Measurements from ENCODE around the gene UBE2Q2. TPM values are rescaled to one million over a fixed set of nuclear protein-coding genes. Genes with fewer than 3 reads are reported as not detected.

The UBE2Q2 gene
- total and polyA plus RNA-seq, 3 donors from 2014 or later, result 36.4 to 44.8 (median 43.8) TPM

GRCh38 chr15:75823860-75824613 is 19.2 kb upstream of the UBE2Q2 start:
- 67 to 71% methylated on average over 7 of the region's 7 CpGs for WGBS, 2 donors
- no peak for DNase-seq
- TF ChIP-seq, protein P1, sequence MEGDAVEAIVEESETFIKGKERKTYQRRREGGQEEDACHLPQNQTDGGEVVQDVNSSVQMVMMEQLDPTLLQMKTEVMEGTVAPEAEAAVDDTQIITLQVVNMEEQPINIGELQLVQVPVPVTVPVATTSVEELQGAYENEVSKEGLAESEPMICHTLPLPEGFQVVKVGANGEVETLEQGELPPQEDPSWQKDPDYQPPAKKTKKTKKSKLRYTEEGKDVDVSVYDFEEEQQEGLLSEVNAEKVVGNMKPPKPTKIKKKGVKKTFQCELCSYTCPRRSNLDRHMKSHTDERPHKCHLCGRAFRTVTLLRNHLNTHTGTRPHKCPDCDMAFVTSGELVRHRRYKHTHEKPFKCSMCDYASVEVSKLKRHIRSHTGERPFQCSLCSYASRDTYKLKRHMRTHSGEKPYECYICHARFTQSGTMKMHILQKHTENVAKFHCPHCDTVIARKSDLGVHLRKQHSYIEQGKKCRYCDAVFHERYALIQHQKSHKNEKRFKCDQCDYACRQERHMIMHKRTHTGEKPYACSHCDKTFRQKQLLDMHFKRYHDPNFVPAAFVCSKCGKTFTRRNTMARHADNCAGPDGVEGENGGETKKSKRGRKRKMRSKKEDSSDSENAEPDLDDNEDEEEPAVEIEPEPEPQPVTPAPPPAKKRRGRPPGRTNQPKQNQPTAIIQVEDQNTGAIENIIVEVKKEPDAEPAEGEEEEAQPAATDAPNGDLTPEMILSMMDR (IDR thresholded peaks at IDR 0.05), result no peak
- no peak for TF ChIP-seq POLR2A (IDR thresholded peaks at IDR 0.05)
- no peaks in the 10 kb centered on the region for H3K9me3 ChIP-seq
- no peaks in the 10 kb centered on the region for H3K36me3 ChIP-seq (ENCODE audit: low read depth, missing control alignments)
- intact Hi-C loops (cut with DNase I; ENCODE audit: low total_unique reads), result no loop called here
- H3K27me3 ChIP-seq, result no peaks in the 10 kb centered on the region
- no peak overlapping the region for H3K27ac ChIP-seq
- no peak overlapping the region for H3K4me3 ChIP-seq
- peaks cover 4% of the 10 kb centered on the region for H3K4me1 ChIP-seq

DNA sequence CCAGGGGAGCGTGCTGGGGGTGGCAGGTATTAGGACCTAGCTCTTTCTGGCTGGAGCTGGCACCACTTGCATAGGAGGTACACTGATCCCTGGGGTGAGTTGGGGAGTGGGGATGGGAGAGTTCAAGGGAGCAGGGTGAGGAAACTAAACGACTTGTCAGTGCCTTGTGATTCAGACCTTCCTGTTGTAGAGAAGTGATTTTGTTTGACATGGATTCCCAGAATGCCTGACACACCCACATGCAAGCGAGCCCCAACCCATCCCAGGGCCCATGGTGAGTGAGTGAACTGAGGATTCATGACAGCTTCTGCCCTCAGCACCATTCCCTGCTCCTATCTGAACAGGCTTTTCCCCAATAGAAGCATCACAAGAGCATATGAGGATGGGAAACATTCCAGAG is 15.6 kb upstream of the UBE2Q2 start:
- peaks cover 4% of the 10 kb centered on the region for H3K4me1 ChIP-seq
- H3K27ac ChIP-seq, result no peak overlapping the region
- 70 to 77% methylated on average over 3 of the region's 3 CpGs for WGBS, 2 donors
- H3K36me3 ChIP-seq (ENCODE audit: low read depth, missing control alignments), result no peaks in the 10 kb centered on the region
- TF ChIP-seq POLR2A (IDR thresholded peaks at IDR 0.05), result no peak
- TF ChIP-seq, protein P1 (IDR thresholded peaks at IDR 0.05), result no peak
- H3K4me3 ChIP-seq, result no peak overlapping the region
- intact Hi-C loops (cut with DNase I; ENCODE audit: low total_unique reads), result no loop called here
- DNase-seq, result no peak
- H3K27me3 ChIP-seq, result no peaks in the 10 kb centered on the region
- no peaks in the 10 kb centered on the region for H3K9me3 ChIP-seq

- no peak overlapping the region for H3K4me3 ChIP-seq
- H3K27ac ChIP-seq, result no peak overlapping the region
- 85 to 95% methylated on average over 9 of the region's 9 CpGs for WGBS, 2 donors
- no peaks in the 10 kb centered on the region for H3K36me3 ChIP-seq (ENCODE audit: low read depth, missing control alignments)
- no peaks in the 10 kb centered on the region for H3K27me3 ChIP-seq
- intact Hi-C loops (cut with DNase I; ENCODE audit: low total_unique reads), result no loop called here
- no peak for TF ChIP-seq POLR2A (IDR thresholded peaks at IDR 0.05)
- TF ChIP-seq, protein P1 (IDR thresholded peaks at IDR 0.05), result no peak
- DNase-seq, result no peak
- H3K4me1 ChIP-seq, result peaks cover 4% of the 10 kb centered on the region
- no peaks in the 10 kb centered on the region for H3K9me3 ChIP-seq
Measured at GRCh38 chr15:75828429-75828828, 14.8 kb upstream of the UBE2Q2 start.

DNA sequence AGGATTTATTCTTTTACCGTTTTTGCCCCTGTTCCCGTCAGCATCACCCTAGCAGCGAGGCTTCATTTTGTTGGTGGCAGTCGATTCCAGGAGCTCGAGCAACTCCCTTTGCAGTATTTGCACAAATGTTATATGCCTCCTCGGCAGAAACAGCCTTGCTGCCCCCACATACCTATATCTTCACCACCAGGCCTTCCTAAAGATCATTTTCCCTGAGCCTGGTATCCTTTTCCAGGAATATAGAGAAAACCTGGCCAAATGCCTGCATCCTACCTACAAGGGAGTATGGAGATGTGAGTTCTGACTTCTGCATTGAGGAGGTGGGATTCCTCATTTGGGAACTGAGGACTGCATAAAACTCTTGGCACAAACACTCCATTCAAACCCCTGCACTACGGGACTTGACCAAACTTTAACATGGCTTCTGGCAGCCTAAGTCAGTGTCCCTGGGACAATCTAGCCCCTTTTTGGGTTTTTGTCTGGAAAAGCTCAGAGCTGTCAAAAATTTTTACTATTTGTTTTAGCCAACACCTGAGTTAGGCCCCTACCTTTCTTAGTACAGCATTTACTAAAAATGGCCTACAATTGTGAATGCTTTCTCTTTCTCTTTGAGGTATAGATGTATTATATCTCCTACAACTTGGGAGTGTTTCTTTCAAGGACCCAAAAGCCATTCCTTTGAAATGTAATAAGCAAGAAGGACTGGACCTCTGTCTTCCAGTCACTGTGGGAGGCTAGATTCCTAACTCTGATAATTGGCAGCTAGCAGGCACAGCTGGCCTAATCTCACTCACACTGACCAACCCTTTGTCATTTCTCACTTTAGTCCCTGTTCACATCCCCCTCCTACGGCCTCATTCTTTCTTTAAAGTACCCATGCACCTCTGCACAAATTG is 12.1 kb upstream of the UBE2Q2 start:
- Histone ChIP-seq H3K36me3 (ENCODE audit: low read depth, missing control alignments) (no peaks in the 10 kb centered on the region), H3K4me3 (no peak overlapping the region), H3K27ac (no peak overlapping the region), H3K9me3 (no peaks in the 10 kb centered on the region), H3K27me3 (no peaks in the 10 kb centered on the region), H3K4me1 (no peaks in the 10 kb centered on the region)
- 68 to 81% methylated on average over 8 of the region's 8 CpGs for WGBS, 2 donors
- no peak for DNase-seq
- TF ChIP-seq POLR2A (IDR thresholded peaks at IDR 0.05), result no peak
- TF ChIP-seq, protein P1 (IDR thresholded peaks at IDR 0.05), result no peak
- intact Hi-C loops (cut with DNase I; ENCODE audit: low total_unique reads), result no loop called here
